Measurements from ENCODE around the gene WWTR1.

DNA sequence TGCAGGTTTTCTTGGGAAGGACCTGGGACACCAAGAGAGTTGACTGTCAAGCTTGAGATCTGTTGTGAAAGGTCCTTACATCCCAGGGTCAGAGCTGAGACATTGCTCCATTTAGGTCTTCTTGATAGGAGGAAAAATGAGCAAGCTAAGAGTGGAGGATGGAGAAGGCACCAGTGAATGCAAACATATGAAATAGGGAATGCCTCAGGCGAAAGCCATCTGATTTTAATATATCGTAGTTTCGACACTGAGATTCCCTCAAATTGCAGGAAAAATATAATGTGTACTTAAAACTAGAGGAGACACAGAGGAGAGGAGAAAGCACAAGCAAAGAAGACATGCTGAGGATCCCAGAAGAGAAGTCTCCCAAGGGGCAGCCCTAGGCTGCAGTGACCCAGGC is 97.8 kb downstream of the WWTR1 start:
- TF ChIP-seq TAF1 (conservative IDR thresholded peaks at IDR 0.05) (no peak), GABPA (IDR thresholded peaks at IDR 0.05 in 1 of 2, conservative IDR thresholded peaks at IDR 0.05 in 1 of 2) (no peak), RXRA (IDR thresholded peaks at IDR 0.05) (no peak), JUND (IDR thresholded peaks at IDR 0.05) (no peak), YY1 (IDR thresholded peaks at IDR 0.05) (no peak), EGR1 (IDR thresholded peaks at IDR 0.05; ENCODE audit: low read depth in 2 of 2) (no peak), RAD21 (IDR thresholded peaks at IDR 0.05) (no peak), ZBTB33 (IDR thresholded peaks at IDR 0.05) (no peak), FOXA1 (IDR thresholded peaks at IDR 0.05) (no peak), SP1 (IDR thresholded peaks at IDR 0.05) (no peak), HNF4G (IDR thresholded peaks at IDR 0.05) (no peak)
- TF ChIP-seq, protein P1, sequence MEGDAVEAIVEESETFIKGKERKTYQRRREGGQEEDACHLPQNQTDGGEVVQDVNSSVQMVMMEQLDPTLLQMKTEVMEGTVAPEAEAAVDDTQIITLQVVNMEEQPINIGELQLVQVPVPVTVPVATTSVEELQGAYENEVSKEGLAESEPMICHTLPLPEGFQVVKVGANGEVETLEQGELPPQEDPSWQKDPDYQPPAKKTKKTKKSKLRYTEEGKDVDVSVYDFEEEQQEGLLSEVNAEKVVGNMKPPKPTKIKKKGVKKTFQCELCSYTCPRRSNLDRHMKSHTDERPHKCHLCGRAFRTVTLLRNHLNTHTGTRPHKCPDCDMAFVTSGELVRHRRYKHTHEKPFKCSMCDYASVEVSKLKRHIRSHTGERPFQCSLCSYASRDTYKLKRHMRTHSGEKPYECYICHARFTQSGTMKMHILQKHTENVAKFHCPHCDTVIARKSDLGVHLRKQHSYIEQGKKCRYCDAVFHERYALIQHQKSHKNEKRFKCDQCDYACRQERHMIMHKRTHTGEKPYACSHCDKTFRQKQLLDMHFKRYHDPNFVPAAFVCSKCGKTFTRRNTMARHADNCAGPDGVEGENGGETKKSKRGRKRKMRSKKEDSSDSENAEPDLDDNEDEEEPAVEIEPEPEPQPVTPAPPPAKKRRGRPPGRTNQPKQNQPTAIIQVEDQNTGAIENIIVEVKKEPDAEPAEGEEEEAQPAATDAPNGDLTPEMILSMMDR (IDR thresholded peaks at IDR 0.05; ENCODE audit: low read depth, low read length, missing input control) = no peak
- TF ChIP-seq, protein P2, sequence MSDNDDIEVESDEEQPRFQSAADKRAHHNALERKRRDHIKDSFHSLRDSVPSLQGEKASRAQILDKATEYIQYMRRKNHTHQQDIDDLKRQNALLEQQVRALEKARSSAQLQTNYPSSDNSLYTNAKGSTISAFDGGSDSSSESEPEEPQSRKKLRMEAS (IDR thresholded peaks at IDR 0.05) = no peak
- TF ChIP-seq, protein P3, sequence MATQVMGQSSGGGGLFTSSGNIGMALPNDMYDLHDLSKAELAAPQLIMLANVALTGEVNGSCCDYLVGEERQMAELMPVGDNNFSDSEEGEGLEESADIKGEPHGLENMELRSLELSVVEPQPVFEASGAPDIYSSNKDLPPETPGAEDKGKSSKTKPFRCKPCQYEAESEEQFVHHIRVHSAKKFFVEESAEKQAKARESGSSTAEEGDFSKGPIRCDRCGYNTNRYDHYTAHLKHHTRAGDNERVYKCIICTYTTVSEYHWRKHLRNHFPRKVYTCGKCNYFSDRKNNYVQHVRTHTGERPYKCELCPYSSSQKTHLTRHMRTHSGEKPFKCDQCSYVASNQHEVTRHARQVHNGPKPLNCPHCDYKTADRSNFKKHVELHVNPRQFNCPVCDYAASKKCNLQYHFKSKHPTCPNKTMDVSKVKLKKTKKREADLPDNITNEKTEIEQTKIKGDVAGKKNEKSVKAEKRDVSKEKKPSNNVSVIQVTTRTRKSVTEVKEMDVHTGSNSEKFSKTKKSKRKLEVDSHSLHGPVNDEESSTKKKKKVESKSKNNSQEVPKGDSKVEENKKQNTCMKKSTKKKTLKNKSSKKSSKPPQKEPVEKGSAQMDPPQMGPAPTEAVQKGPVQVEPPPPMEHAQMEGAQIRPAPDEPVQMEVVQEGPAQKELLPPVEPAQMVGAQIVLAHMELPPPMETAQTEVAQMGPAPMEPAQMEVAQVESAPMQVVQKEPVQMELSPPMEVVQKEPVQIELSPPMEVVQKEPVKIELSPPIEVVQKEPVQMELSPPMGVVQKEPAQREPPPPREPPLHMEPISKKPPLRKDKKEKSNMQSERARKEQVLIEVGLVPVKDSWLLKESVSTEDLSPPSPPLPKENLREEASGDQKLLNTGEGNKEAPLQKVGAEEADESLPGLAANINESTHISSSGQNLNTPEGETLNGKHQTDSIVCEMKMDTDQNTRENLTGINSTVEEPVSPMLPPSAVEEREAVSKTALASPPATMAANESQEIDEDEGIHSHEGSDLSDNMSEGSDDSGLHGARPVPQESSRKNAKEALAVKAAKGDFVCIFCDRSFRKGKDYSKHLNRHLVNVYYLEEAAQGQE (IDR thresholded peaks at IDR 0.05) = no peak

All from liver (tissue), 3 donors.